Stimulated activated CD4-positive, alpha-beta T cell treated with anti-CD3 and anti-CD28 coated beads, Interleukin-4, amount 100 ng/mL, for 48 hours (primary cell): Measurements from ENCODE around the gene GLIS2.

Experiments used
- DNase-seq, 2 donors: peaks; one replicate each; pipeline ENCODE4 v3.0.0-alpha.2; 2020; ENCODE audit warnings: low read depth in 2 of 2

GLIS2 gene

GRCh38 chr16:4315186-4316107 is at the start of gene GLIS2:
Gene GLIS2, plus strand, starts transcription at chr16:4316067. Its CDS starts 16,214 bp downstream, at chr16:4332281.
- no peak for DNase-seq

GRCh38 chr16:4266372-4266771 is 49.5 kb upstream of the GLIS2 start:
- no peak for DNase-seq

- DNase-seq: no peak
These were observed 45.8 kb upstream of the GLIS2 start for GRCh38 chr16:4270091-4270490.

GRCh38 chr16:4270595-4270994 is 45.3 kb upstream of the GLIS2 start:
- DNase-seq: no peak

- DNase-seq: peak; percentile 81 to 89
These were observed 44.4 kb upstream of the GLIS2 start for GRCh38 chr16:4271176-4272113.

- no peak for DNase-seq
These were observed 43.5 kb upstream of the GLIS2 start for GRCh38 chr16:4272114-4272956.

- peak; percentile 26 to 54 for DNase-seq
These were observed 42.0 kb upstream of the GLIS2 start for GRCh38 chr16:4273858-4274311.

- DNase-seq: no peak
These were observed 40.0 kb upstream of the GLIS2 start for GRCh38 chr16:4275861-4276260.

- no peak for DNase-seq
These were observed 37.8 kb upstream of the GLIS2 start for GRCh38 chr16:4277987-4278513.

- DNase-seq: no peak
These were observed 35.2 kb upstream of the GLIS2 start for GRCh38 chr16:4280625-4281024.

GRCh38 chr16:4283441-4283840 is 32.4 kb upstream of the GLIS2 start:
- DNase-seq: no peak

GRCh38 chr16:4283939-4284338 is 31.9 kb upstream of the GLIS2 start:
- DNase-seq: no peak

GRCh38 chr16:4285167-4285566 is 30.7 kb upstream of the GLIS2 start:
- no peak for DNase-seq

GRCh38 chr16:4288148-4288921 is 27.5 kb upstream of the GLIS2 start:
- peak; percentile 70 to 71 for DNase-seq

- DNase-seq: no peak
These were observed 25.5 kb upstream of the GLIS2 start for GRCh38 chr16:4290236-4290830.

- DNase-seq: no peak
These were observed 24.2 kb upstream of the GLIS2 start for GRCh38 chr16:4291699-4292098.

GRCh38 chr16:4293181-4293716 is 22.6 kb upstream of the GLIS2 start:
- no peak for DNase-seq

GRCh38 chr16:4293822-4294457 is 21.9 kb upstream of the GLIS2 start:
- DNase-seq: no peak

- no peak for DNase-seq
These were observed 20.3 kb upstream of the GLIS2 start for GRCh38 chr16:4295581-4295980.
